Measurements from ENCODE around the gene CCDC137. TPM values are rescaled to one million over a fixed set of nuclear protein-coding genes. Genes with fewer than 3 reads are reported as not detected.

The CCDC137 gene
- total and polyA plus RNA-seq, 2 of the 13 experiments (the other 11 are each of a cell fraction or from before 2014, with no cell fraction given), result 14.6 to 39.1 TPM

GRCh38 chr17:81702934-81703746 is 36.6 kb downstream of the CCDC137 start, which contains the start of gene MRPL12 (continued):
- TF ChIP-seq CHD4 (IDR thresholded peaks at IDR 0.05; ENCODE audit: borderline replicate concordance, low read length) (no peak), ZNF577 (CRISPR knock-in tag; IDR thresholded peaks at IDR 0.05; ENCODE audit: borderline replicate concordance, low read depth) (peak; percentile 35; the same call in 1 of the 2 replicates), ZBTB2 (CRISPR knock-in tag; IDR thresholded peaks at IDR 0.05; ENCODE audit: low read depth) (peak; percentile 97), BCL3 (CRISPR knock-in tag; IDR thresholded peaks at IDR 0.05) (peak; percentile 83), AKNA (CRISPR knock-in tag; IDR thresholded peaks at IDR 0.05; ENCODE audit: borderline replicate concordance) (0 out of 2 replicates have a peak, but pooled peaks have one; percentile 20), TFDP1 (CRISPR knock-in tag; IDR thresholded peaks at IDR 0.05; ENCODE audit: borderline replicate concordance) (peak; percentile 90), ATRX (CRISPR knock-in tag; IDR thresholded peaks at IDR 0.05; ENCODE audit: borderline replicate concordance) (no peak), AKAP8 (CRISPR knock-in tag; IDR thresholded peaks at IDR 0.05) (no peak), HNF4G (IDR thresholded peaks at IDR 0.05; ENCODE audit: borderline replicate concordance, low read depth, low read length) (no peak), HNF4G (CRISPR knock-in tag; IDR thresholded peaks at IDR 0.05; ENCODE audit: borderline replicate concordance, low read depth) (peak; percentile 73), USF2 (IDR thresholded peaks at IDR 0.05; ENCODE audit: low read depth, low read length) (no peak), USF2 (CRISPR knock-in tag; IDR thresholded peaks at IDR 0.05; ENCODE audit: borderline replicate concordance) (peak; percentile 18; the same call in 1 of the 2 replicates), ZNF180 (CRISPR knock-in tag; IDR thresholded peaks at IDR 0.05; ENCODE audit: borderline replicate concordance, low read depth) (0 out of 2 replicates have a peak, but pooled peaks have one; percentile 19), ZNF30 (CRISPR knock-in tag; IDR thresholded peaks at IDR 0.05) (peak; percentile 72; the same call in 1 of the 2 replicates), NFKB2 (CRISPR knock-in tag; IDR thresholded peaks at IDR 0.05; ENCODE audit: borderline replicate concordance) (peak; percentile 85; the same call in 1 of the 2 replicates)
